Neuronal stem cell (in vitro differentiated cells): ENCODE measurements around the gene TMEM198. TPM values are rescaled to one million over a fixed set of nuclear protein-coding genes. Genes with fewer than 3 reads are reported as not detected.

ENCODE experiments used
- DNase-seq: peaks from one replicate; pipeline ENCODE4 v3.0.0-alpha.2; 2013; ENCODE audit warnings: low spot score
- H2AFZ ChIP-seq: one replicate; pipeline ENCODE4 v1.6.1; 2013; ENCODE audit warnings: mild to moderate bottlenecking, low read length, inconsistent platforms
- H2AK5ac ChIP-seq: 2 replicates; pipeline ENCODE4 v1.6.1; 2013; ENCODE audit warnings: low read depth, mild to moderate bottlenecking, inconsistent platforms, low read length, moderate library complexity, mixed read lengths
- H2BK120ac ChIP-seq: 2 replicates; pipeline ENCODE4 v1.6.1; 2013; ENCODE audit warnings: low read depth, mild to moderate bottlenecking, inconsistent platforms, low read length, moderate library complexity, mixed read lengths
- H2BK12ac ChIP-seq: one replicate; pipeline ENCODE4 v1.6.1; 2013; ENCODE audit warnings: low read length, inconsistent platforms
- H2BK15ac ChIP-seq: 2 replicates; pipeline ENCODE4 v1.6.1; 2013; ENCODE audit warnings: mild to moderate bottlenecking, low read length, inconsistent platforms, mixed read lengths
- H2BK5ac ChIP-seq: one replicate; pipeline ENCODE4 v1.6.1; 2013; ENCODE audit warnings: inconsistent platforms, mild to moderate bottlenecking, low read length, moderate library complexity
- H3K14ac ChIP-seq: one replicate; pipeline ENCODE4 v1.6.1; 2013; ENCODE audit warnings: low read length, inconsistent platforms
- H3K18ac ChIP-seq: 2 replicates; pipeline ENCODE4 v1.6.1; 2013; ENCODE audit warnings: low read length, inconsistent platforms
- H3K23ac ChIP-seq: 2 replicates; pipeline ENCODE4 v1.6.1; 2013; ENCODE audit warnings: low read depth, mild to moderate bottlenecking, mixed read lengths, low read length, inconsistent platforms; ENCODE audit not compliant: poor library complexity
- H3K27ac ChIP-seq: replicated peaks from 3 replicates; pipeline ENCODE4 v1.5.1; 2013; ENCODE audit warnings: low read length, inconsistent platforms
- H3K27me3 ChIP-seq, 3 experiments: 2 replicates each; pipeline ENCODE4 v1.6.1; 2013; ENCODE audit warnings: low read length in 3 of 3, mild to moderate bottlenecking in 2 of 3, inconsistent platforms in 1 of 3, low read depth in 1 of 3, mixed read lengths in 1 of 3, moderate library complexity in 1 of 3; ENCODE audit not compliant: control insufficient read depth in 3 of 3, insufficient read depth in 3 of 3
- H3K36me3 ChIP-seq, 2 donors: replicated peaks in 1 of 2; 2 replicates each; pipeline ENCODE4 v1.6.1; 2013; ENCODE audit warnings: low read length in 2 of 2; ENCODE audit not compliant: control insufficient read depth in 2 of 2, insufficient read depth in 2 of 2
- H3K4ac ChIP-seq: 2 replicates; pipeline ENCODE4 v1.6.1; 2013; ENCODE audit warnings: inconsistent platforms, mild to moderate bottlenecking, low read length, moderate library complexity
- H3K4me1 ChIP-seq, 2 donors: 1 replicate in 1 of 2; 2 replicates in 1 of 2; pipeline ENCODE4 v1.6.1; 2013; ENCODE audit warnings: low read length in 2 of 2, low read depth in 1 of 2; ENCODE audit not compliant: control insufficient read depth in 2 of 2, insufficient read depth in 1 of 2
- H3K4me2 ChIP-seq: one replicate; pipeline ENCODE4 v1.6.1; 2013; ENCODE audit warnings: mild to moderate bottlenecking, low read length, inconsistent platforms; ENCODE audit not compliant: insufficient read depth, poor library complexity, severe bottlenecking
- H3K4me3 ChIP-seq, 2 donors: 2 replicates each; pipeline ENCODE4 v1.5.1; 2013; ENCODE audit warnings: low read length in 2 of 2, mild to moderate bottlenecking in 2 of 2, inconsistent platforms in 1 of 2, moderate library complexity in 1 of 2
- H3K79me1 ChIP-seq: one replicate; pipeline ENCODE4 v1.6.1; 2013; ENCODE audit warnings: low read depth, mild to moderate bottlenecking, inconsistent platforms, low read length, moderate library complexity
- H3K9ac ChIP-seq: one replicate; pipeline ENCODE4 v1.6.1; 2013; ENCODE audit warnings: mild to moderate bottlenecking, low read depth, low read length, inconsistent platforms; ENCODE audit not compliant: poor library complexity
- H3K9me3 ChIP-seq, 2 donors: replicated peaks in 1 of 2; 2 replicates each; pipeline versions ENCODE3 to v1.6.1; 2013; ENCODE audit warnings: low read length in 2 of 2, mild to moderate bottlenecking in 2 of 2, inconsistent platforms in 1 of 2, low read depth in 1 of 2, mixed read lengths in 1 of 2, moderate library complexity in 1 of 2; ENCODE audit not compliant: control insufficient read depth in 2 of 2, insufficient read depth in 1 of 2
- H4K8ac ChIP-seq: one replicate; pipeline ENCODE4 v1.6.1; 2013; ENCODE audit warnings: low read depth, mild to moderate bottlenecking, inconsistent platforms, low read length, moderate library complexity
- H4K91ac ChIP-seq: one replicate; pipeline ENCODE4 v1.6.1; 2013; ENCODE audit warnings: low read length, low read depth, mild to moderate bottlenecking, inconsistent platforms; ENCODE audit not compliant: poor library complexity
- WGBS, 2 donors: extraction: QIAGEN DNeasy Blood & Tissue Kit; methylation state at CpG; one replicate each; pipeline ENCODE4 v1.1.7; 2013; ENCODE audit warnings: missing lambda C conversion rate in 2 of 2, mixed read lengths in 1 of 2; ENCODE audit not compliant: insufficient read length in 2 of 2, insufficient replicate concordance in 1 of 2; ENCODE audit errors: extremely low coverage in 2 of 2; 5-methylcytosine and 5-hydroxymethylcytosine counted together
- polyA plus RNA-seq, 2 experiments: library from polyadenylated mRNA; stranded (reverse); fragments of 200-250 nt; gene quantifications; one replicate each; pipeline ENCODE4 v1.2.3, GENCODE V29; 2013

Gene TMEM198
- polyA plus RNA-seq (2013, experiment 1 of 2) = 2.7 TPM
- 1.8 TPM for polyA plus RNA-seq (2013, experiment 2 of 2)

GRCh38 chr2:219543596-219544358, at the start of gene TMEM198, which contains the start of gene CHPF:
TMEM198 (plus strand) TSS chr2:219544028; CDS start chr2:219544728, 700 bp downstream.
CHPF (minus strand) TSS chr2:219543809; CDS start chr2:219543538, 271 bp downstream.
- Histone ChIP-seq H3K9me3 (no peaks in the 10 kb centered on the region), H3K4me2 (peak within 1 kb of the TSS; percentile 96), H4K91ac (no peak within 1 kb of the TSS), H3K27me3 (peaks cover 0 to 16% (median 0%) of the 10 kb centered on the region in 3 experiments), H2BK120ac (no peak within 1 kb of the TSS), H3K79me1 (peaks cover 4% of the 10 kb centered on the region), H3K23ac (peak within 1 kb of the TSS; percentile 91), H3K18ac (peak within 1 kb of the TSS; percentile 59), H4K8ac (no peak within 1 kb of the TSS), H3K9ac (peak within 1 kb of the TSS; percentile 88), H3K36me3 (peaks cover 13 to 44% of the 10 kb centered on the region in 2 donors), H3K4me3 (peak within 1 kb of the TSS; percentile 92 to 96), H3K4me1 (peaks cover 12 to 13% of the 10 kb centered on the region in 2 donors), H3K27ac (no peak within 1 kb of the TSS), H2BK12ac (no peak within 1 kb of the TSS), H2AFZ (peak within 1 kb of the TSS; percentile 95), H3K4ac (no peak within 1 kb of the TSS), H2BK5ac (peak within 1 kb of the TSS; percentile 53), H3K14ac (no peak within 1 kb of the TSS), H2AK5ac (no peak within 1 kb of the TSS), H2BK15ac (peak within 1 kb of the TSS; percentile 9)
- DNase-seq = peak; percentile 98
- WGBS, 2 donors = no CpG with 5 or more reads among the region's 75 CpGs

DNA sequence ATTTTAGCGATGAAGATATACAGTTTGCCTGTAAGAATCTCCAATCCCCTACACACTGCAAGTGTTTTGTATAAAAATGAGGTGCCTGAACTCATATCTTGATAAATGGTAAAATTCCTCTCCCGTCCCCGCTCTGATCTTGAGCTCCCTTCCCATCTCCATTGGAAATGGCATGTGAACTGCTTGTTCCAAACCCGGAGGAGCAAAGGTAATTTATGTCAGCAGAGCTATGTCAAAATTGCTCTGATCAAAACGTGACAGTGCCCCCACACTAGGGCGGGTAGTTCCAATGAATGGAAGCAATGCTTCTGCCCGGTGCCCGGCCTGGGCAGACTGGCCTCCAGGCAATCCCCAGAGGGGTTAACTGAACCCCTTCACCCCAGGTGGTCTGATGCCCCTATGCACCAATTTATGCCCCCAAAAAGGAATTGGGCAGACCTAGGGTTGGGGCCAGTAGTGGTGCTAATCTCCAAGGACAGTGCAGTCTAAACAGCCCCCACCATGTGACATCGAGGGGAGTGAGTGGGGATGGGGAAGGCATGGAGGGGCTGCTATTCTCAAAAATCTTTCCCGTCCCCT, 48.8 kb upstream of the TMEM198 start:
- H3K27me3 ChIP-seq = peaks cover 20 to 61% (median 60%) of the 10 kb centered on the region in 3 experiments
- H3K4me1 ChIP-seq = peaks cover 6 to 10% of the 10 kb centered on the region in 2 donors

GRCh38 chr2:219495531-219496122, 48.2 kb upstream of the TMEM198 start:
- peak overlapping the region; percentile 33 for H2AFZ ChIP-seq
- no peaks in the 10 kb centered on the region for H3K9me3 ChIP-seq
- H3K23ac ChIP-seq = peak overlapping the region; percentile 27
- WGBS, 2 donors = no CpG with 5 or more reads among the region's 14 CpGs
- H3K4me1 ChIP-seq = peaks cover 7 to 10% of the 10 kb centered on the region in 2 donors
- DNase-seq = peak; percentile 77
- no peak overlapping the region for H3K4ac ChIP-seq
- H3K14ac ChIP-seq = no peak overlapping the region
- H3K27me3 ChIP-seq = peaks cover 20 to 61% (median 54%) of the 10 kb centered on the region in 3 experiments
- no peak overlapping the region for H3K27ac ChIP-seq
- no peak overlapping the region for H3K4me2 ChIP-seq
- H4K8ac ChIP-seq = no peak overlapping the region
- H2BK120ac ChIP-seq = no peak overlapping the region
- H4K91ac ChIP-seq = no peak overlapping the region
- no peak overlapping the region for H2AK5ac ChIP-seq
- H2BK5ac ChIP-seq = no peak overlapping the region
- H3K4me3 ChIP-seq = no peak overlapping the region
- peak overlapping the region; percentile 12 for H2BK15ac ChIP-seq
- H3K79me1 ChIP-seq = no peaks in the 10 kb centered on the region
- H3K18ac ChIP-seq = peak overlapping the region; percentile 41
- H2BK12ac ChIP-seq = no peak overlapping the region
- H3K36me3 ChIP-seq = no peaks in the 10 kb centered on the region
- H3K9ac ChIP-seq = peak overlapping the region; percentile 66

More for the DNA sequence above, 48.8 kb upstream of the TMEM198 start:
- Histone ChIP-seq H3K36me3 (no peaks in the 10 kb centered on the region), H3K9ac (no peak overlapping the region), H2BK15ac (no peak overlapping the region), H4K91ac (no peak overlapping the region), H2BK12ac (no peak overlapping the region), H3K27ac (no peak overlapping the region), H3K14ac (no peak overlapping the region), H4K8ac (no peak overlapping the region), H3K4ac (no peak overlapping the region), H3K18ac (no peak overlapping the region), H3K4me2 (no peak overlapping the region), H2BK5ac (no peak overlapping the region), H2AK5ac (no peak overlapping the region), H3K9me3 (no peaks in the 10 kb centered on the region), H2BK120ac (no peak overlapping the region), H3K4me3 (no peak overlapping the region), H2AFZ (no peak overlapping the region), H3K23ac (no peak overlapping the region), H3K79me1 (no peaks in the 10 kb centered on the region)
- no peak for DNase-seq
- no CpG with 5 or more reads among the region's 10 CpGs for WGBS, 2 donors
